ENCODE results near the gene PCDHB13. TPM values are rescaled to one million over a fixed set of nuclear protein-coding genes. Genes with fewer than 3 reads are reported as not detected.
"Not testable (repeated sequence)": the region's sequence is repeated elsewhere in the genome, so short reads cannot be mapped to it uniquely, and the experiment has no call there.

Gene PCDHB13
- total RNA-seq, 1 experiment from 2014 or later: not detected

DNA sequence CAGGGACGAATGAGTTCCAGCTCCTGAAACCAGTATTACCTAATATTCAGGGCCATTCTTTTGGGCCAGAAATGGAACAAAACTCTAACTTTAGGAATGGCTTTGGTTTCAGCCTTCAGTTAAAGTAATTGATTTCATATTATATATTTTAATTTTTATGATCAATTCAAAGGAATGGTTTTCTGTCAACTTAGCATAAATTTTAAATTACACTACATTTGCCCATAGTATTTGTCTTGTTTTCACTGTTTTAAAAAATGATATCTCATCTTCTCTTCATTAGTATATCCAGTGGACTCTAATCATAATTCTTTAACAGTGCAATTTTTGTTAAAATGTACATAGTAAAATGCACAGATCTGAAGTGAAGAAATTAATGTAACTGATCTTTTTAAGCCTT, 33.4 kb upstream of the PCDHB13 start:
- DNase-seq: no peak
- TF ChIP-seq, protein P1, sequence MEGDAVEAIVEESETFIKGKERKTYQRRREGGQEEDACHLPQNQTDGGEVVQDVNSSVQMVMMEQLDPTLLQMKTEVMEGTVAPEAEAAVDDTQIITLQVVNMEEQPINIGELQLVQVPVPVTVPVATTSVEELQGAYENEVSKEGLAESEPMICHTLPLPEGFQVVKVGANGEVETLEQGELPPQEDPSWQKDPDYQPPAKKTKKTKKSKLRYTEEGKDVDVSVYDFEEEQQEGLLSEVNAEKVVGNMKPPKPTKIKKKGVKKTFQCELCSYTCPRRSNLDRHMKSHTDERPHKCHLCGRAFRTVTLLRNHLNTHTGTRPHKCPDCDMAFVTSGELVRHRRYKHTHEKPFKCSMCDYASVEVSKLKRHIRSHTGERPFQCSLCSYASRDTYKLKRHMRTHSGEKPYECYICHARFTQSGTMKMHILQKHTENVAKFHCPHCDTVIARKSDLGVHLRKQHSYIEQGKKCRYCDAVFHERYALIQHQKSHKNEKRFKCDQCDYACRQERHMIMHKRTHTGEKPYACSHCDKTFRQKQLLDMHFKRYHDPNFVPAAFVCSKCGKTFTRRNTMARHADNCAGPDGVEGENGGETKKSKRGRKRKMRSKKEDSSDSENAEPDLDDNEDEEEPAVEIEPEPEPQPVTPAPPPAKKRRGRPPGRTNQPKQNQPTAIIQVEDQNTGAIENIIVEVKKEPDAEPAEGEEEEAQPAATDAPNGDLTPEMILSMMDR (IDR thresholded peaks at IDR 0.05; ENCODE audit: insufficient read depth in 1 of 2, low read depth in 1 of 2, low read length in 1 of 2, severe bottlenecking in 1 of 2, unreplicated experiment in 1 of 2): no peak
- intact Hi-C loops (cut with micrococcal nuclease; ENCODE audit: unreplicated experiment): no loop called here
- no peak overlapping the region for H3K4me3 ChIP-seq (ENCODE audit: low read depth, low read length)
- CTCF ChIA-PET: no interaction called here
- no peaks in the 10 kb centered on the region for H3K9me3 ChIP-seq
- no peaks in the 10 kb centered on the region for H3K27me3 Mint-ChIP-seq (ENCODE audit: insufficient read depth, unreplicated experiment)
- no peak overlapping the region for H3K4me3 Mint-ChIP-seq (ENCODE audit: unreplicated experiment)
- POLR2A ChIA-PET: no interaction called here
- H3K36me3 ChIP-seq (ENCODE audit: control insufficient read depth, insufficient read depth, low read length): no peaks in the 10 kb centered on the region
- no peaks in the 10 kb centered on the region for H3K4me1 ChIP-seq
- H3K36me3 Mint-ChIP-seq (ENCODE audit: insufficient read depth, unreplicated experiment): no peaks in the 10 kb centered on the region
- peaks cover 8% of the 10 kb centered on the region for H3K9me3 Mint-ChIP-seq (ENCODE audit: unreplicated experiment)
- BruUV-seq (replicated peaks): no TSS peak
- H3K27me3 ChIP-seq (replicated peaks; ENCODE audit: control insufficient read depth, insufficient read depth, low read length): no peaks in the 10 kb centered on the region
- H3K4me1 Mint-ChIP-seq (ENCODE audit: low read depth, unreplicated experiment): no peaks in the 10 kb centered on the region
- no peak overlapping the region for H3K27ac Mint-ChIP-seq (ENCODE audit: unreplicated experiment)

DNA sequence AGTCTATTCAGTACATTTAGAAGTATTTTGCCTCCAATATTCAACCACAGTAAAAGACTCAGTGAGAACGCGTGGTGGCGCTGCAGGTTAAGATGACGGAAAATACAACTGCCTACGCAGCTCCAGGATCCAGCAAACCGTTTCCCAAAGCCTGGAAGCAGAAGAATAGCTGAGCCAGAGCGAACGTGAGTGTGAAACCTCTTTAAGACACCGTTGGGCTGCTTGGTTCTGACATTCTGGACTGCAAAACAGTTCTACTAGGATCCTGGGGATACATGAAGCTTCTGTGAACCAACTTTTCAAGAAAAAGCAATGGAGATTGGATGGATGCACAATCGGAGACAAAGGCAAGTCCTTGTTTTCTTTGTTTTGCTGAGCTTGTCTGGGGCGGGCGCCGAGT, 31.5 kb upstream of the PCDHB13 start, which contains the start of gene PCDHB16:
Gene PCDHB16, plus strand, starts transcription at position 140 of the 400 bp plus-strand sequence. Its CDS starts 173 bp downstream, at position 313.
- intact Hi-C loops (cut with micrococcal nuclease; ENCODE audit: unreplicated experiment): no loop called here
- Mint-ChIP-seq H3K4me3 (ENCODE audit: unreplicated experiment) (no peak within 1 kb of the TSS), H3K27me3 (ENCODE audit: insufficient read depth, unreplicated experiment) (no peaks in the 10 kb centered on the region), H3K27ac (ENCODE audit: unreplicated experiment) (no peak within 1 kb of the TSS), H3K4me1 (ENCODE audit: low read depth, unreplicated experiment) (no peaks in the 10 kb centered on the region), H3K36me3 (ENCODE audit: insufficient read depth, unreplicated experiment) (no peaks in the 10 kb centered on the region), H3K9me3 (ENCODE audit: unreplicated experiment) (peaks cover 25% of the 10 kb centered on the region)
- POLR2A ChIA-PET: no interaction called here
- Histone ChIP-seq H3K4me1 (no peaks in the 10 kb centered on the region), H3K9me3 (no peaks in the 10 kb centered on the region), H3K27me3 (replicated peaks; ENCODE audit: control insufficient read depth, insufficient read depth, low read length) (no peaks in the 10 kb centered on the region), H3K4me3 (ENCODE audit: low read depth, low read length) (no peak within 1 kb of the TSS), H3K36me3 (ENCODE audit: control insufficient read depth, insufficient read depth, low read length) (no peaks in the 10 kb centered on the region)
- no TSS peak for BruUV-seq (replicated peaks)
- DNase-seq: no peak
- TF ChIP-seq, protein P1 (IDR thresholded peaks at IDR 0.05; ENCODE audit: insufficient read depth in 1 of 2, low read depth in 1 of 2, low read length in 1 of 2, severe bottlenecking in 1 of 2, unreplicated experiment in 1 of 2): no peak
- CTCF ChIA-PET: interaction anchor here (0.8 kb wide), 1 partner anchor 10 kb away, joined by 3 read pairs; no protein-coding TSS in a partner anchor

DNA sequence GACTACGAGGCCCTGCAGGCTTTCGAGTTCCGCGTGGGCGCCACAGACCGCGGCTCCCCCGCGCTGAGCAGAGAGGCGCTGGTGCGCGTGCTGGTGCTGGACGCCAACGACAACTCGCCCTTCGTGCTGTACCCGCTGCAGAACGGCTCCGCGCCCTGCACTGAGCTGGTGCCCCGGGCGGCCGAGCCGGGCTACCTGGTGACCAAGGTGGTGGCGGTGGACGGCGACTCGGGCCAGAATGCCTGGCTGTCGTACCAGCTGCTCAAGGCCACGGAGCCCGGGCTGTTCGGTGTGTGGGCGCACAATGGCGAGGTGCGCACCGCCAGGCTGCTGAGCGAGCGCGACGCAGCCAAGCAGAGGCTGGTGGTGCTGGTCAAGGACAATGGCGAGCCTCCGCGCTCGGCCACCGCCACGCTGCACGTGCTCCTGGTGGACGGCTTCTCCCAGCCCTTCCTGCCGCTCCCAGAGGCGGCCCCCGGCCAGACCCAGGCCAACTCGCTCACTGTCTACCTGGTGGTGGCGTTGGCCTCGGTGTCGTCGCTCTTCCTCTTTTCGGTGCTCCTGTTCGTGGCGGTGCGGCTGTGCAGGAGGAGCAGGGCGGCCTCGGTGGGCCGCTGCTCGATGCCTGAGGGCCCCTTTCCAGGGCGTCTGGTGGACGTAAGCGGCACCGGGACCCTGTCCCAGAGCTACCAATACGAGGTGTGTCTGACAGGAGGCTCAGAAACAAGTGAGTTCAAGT, 29.4 kb upstream of the PCDHB13 start:
- H3K27me3 ChIP-seq (replicated peaks; ENCODE audit: control insufficient read depth, insufficient read depth, low read length); intact Hi-C loops (cut with micrococcal nuclease; ENCODE audit: unreplicated experiment); H3K4me3 Mint-ChIP-seq (ENCODE audit: unreplicated experiment); H3K9me3 ChIP-seq; H3K4me1 Mint-ChIP-seq (ENCODE audit: low read depth, unreplicated experiment); H3K27ac Mint-ChIP-seq (ENCODE audit: unreplicated experiment); BruUV-seq (replicated peaks); DNase-seq; H3K27me3 Mint-ChIP-seq (ENCODE audit: insufficient read depth, unreplicated experiment); POLR2A ChIA-PET; CTCF ChIA-PET; H3K4me3 ChIP-seq (ENCODE audit: low read depth, low read length); H3K36me3 ChIP-seq (ENCODE audit: control insufficient read depth, insufficient read depth, low read length); H3K36me3 Mint-ChIP-seq (ENCODE audit: insufficient read depth, unreplicated experiment); H3K4me1 ChIP-seq: not testable (repeated sequence)
- peaks cover 36% of the 10 kb centered on the region for H3K9me3 Mint-ChIP-seq (ENCODE audit: unreplicated experiment)
